NCI-H345 (cell line): ENCODE measurements around the gene GLMN.

Experiments
- DNase-seq: peaks from one replicate; lab custom pipeline; 2025; lab: John Stamatoyannopoulos, UW

GLMN gene

DNA sequence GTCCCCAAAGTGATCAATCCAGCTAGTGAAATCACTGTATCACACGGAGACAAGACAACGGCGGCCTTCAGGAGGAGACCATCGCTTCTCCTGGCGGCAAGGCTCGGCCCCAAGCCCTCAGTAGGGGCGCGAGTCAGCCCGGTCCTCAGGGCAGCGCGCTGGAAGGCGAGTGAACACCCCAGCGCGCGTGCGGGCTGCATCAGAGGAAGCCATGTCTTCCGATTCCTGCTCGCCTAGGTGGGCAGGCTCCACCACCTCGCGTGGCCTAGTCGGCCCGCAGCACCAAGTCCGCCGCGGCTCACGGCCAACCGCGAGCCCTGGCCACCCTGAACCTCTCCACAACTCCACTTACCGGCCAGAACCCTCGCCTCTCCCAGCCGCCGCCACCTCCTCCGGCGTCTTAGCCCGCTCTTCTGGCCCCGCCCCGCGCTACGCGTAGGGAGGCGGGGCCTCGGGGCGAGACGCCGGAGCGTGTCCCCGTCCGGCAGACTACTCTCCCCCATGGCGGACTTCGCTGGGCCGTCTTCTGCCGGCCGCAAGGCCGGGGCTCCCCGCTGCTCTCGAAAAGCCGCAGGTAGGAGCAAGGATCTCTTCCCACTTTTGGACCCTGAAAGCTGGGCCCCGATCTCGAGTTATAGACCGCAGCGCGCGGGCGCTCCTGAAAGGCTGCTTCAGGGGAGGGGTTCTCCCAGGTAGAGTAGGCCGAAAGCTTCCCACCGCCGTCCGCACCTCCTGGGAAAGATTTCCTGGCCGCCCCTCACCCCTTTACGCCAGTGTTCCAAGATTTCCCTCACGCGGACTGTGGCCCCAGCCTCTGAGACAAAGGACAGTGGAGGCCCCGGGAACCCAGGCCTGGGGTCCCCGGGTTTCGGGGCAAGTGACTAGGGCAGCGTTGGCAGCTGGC is at the start of gene GLMN, which contains the start of gene RPAP2:
Gene GLMN, minus strand, starts transcription at position 415 of the 904 bp plus-strand sequence. CDS start 988 bp downstream, outside the sequence.
Gene RPAP2, plus strand, starts transcription at position 487 of the 904 bp plus-strand sequence. Its CDS starts 15 bp downstream, at position 502.
- peak; percentile 88 for DNase-seq

- no peak for DNase-seq
Measured at GRCh38 chr1:92346866-92347640, 48.3 kb upstream of the GLMN start.

GRCh38 chr1:92343061-92343460 is 44.3 kb upstream of the GLMN start:
- no peak for DNase-seq

DNA sequence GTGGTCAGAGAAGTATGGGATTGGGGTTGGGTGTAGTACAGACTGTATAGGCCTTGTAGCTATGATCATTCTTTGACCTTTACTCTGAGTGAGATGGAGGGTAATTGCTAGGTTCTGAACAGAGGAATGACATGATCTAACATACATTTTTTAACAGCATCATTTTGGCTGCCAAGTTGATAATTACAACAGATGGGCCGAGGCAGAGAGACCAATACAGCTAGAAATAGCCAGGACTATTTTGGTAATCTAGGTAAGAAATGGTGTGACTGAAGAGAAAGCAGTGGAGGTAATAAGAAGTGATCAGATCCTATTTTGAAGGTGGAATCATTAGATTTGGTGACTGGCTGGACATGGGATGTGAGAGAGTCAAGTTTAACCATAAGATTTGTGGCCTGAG is 43.6 kb upstream of the GLMN start:
- DNase-seq = no peak

DNA sequence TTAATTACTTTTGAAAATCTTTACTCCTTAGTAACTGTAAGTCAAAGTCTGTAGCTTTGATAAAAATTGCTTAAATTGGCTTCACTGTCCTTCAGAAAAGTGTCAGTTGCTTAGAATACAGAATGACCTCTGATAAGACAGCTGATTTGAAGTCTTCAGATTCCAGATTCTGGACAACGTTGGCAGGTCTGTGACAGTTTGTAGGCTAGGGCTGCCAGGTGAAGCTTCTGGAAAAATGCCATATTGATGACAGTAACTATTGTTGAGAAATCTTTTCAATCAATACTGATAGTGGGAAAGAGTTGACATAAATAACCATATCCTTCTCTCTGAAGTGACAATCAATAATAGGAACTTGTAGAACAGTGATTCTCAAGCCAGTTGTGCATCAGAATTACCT is 41.4 kb upstream of the GLMN start:
- no peak for DNase-seq

- no peak for DNase-seq
Measured at GRCh38 chr1:92333668-92334067, 34.9 kb upstream of the GLMN start.

DNA sequence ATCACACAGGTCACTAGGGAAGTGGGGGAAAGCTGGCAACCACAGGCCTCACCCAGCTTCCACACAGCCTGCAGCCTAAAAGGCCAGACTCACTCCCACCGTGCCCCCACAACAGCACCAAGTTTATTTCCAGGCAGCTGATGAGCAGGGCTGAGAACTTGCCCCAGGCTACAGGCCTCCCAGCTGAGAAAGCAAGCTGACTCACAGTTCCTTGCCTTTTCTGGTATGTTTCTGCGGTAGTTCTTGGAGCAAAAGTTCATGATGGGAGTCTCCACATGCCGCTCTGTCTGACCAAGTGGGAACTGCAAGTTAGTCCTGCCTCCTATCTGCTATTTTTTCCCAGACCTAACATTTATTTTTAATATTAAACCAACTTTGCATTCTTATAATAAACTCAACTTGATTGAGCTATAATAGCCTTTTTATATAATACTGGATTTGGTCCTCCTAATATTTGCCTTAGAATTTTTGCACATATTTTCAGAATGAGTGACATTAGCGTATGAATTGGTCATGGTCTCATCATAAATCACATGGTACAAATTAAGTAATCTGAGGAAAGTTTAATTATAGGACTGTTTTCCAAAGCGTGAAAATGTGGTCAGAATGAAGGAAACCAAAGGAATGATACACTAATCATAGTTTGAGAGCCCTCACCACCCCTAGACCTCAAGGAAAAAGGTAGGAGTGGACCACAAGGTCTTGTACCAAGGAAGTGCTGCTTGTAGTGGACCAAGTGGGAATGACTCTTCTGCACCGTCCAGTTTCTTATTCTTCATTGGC is 30.8 kb upstream of the GLMN start:
- no peak for DNase-seq

GRCh38 chr1:92327794-92328193 is 29.0 kb upstream of the GLMN start:
- no peak for DNase-seq

DNA sequence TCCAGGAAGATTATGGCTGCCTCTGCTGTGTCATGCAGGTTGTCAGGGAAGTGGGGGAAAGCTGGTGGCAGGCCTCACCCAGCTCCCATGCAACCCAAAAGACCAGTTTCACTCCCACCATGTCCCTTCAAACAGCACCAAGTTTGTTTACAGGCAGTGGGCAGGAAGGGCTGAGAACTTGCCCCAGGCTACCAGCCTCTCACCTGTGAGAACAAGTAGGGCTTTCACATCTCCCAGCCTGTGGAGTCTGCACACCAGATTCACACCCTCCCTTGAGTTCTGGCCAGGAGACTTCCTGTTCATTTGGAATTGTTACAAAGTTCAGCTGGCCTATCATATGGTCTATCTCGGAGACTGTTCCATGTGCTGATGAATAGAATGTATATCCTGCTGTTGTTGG is 27.9 kb upstream of the GLMN start:
- DNase-seq = no peak

DNA sequence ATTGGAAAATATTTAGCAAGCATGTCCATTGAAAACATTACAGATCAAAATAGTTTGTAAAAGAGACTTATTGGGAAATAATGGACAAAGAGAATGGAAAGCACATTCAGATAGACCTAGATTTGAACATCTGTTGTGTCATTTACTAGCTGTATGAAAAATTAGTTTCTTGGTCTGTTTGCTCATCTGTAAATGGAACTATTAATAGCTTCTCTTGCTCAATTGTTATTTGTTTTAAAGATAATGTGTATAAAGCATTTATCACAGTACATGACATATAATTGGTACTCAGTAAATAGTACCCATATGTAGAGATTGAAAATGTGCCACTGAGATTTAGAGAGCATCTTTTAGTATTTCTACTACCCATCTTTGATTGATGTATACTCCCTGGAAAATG is 26.0 kb upstream of the GLMN start:
- no peak for DNase-seq

DNA sequence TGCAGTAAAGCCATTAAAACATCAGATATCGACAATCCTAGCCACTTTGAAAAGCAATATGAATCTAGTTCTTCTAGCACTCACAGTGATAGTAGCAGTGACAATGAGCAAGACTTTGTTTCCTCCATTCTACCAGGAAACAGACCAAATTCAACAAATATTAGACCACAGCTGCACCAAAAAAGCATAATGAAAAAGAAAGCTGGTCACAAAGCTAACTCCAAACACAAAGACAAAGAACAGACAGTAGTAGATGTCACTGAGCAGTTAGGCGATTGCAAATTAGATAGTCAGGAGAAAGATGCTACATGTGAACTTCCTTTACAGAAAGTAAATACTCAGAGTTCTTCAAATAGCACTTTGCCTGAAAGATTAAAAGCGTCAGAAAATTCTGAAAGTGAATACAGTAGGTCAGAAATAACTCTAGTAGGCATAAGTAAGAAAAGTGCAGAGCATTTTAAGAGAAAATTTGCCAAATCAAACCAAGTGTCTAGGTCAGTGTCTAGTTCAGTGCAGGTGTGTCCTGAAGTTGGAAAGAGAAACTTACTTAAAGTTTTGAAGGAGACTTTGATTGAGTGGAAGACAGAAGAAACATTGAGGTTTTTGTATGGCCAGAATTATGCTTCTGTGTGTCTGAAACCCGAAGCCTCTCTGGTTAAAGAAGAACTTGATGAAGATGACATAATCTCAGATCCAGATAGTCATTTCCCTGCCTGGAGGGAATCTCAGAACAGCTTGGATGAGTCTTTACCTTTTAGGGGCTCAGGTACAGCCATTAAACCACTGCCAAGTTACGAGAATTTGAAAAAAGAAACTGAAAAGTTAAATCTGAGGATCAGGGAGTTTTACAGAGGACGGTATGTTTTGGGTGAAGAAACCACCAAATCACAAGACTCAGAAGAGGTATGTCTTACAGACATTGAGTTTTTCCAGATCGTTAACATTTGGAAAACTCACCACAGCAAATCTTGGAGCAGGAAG is 25.0 kb upstream of the GLMN start:
- DNase-seq = no peak

DNA sequence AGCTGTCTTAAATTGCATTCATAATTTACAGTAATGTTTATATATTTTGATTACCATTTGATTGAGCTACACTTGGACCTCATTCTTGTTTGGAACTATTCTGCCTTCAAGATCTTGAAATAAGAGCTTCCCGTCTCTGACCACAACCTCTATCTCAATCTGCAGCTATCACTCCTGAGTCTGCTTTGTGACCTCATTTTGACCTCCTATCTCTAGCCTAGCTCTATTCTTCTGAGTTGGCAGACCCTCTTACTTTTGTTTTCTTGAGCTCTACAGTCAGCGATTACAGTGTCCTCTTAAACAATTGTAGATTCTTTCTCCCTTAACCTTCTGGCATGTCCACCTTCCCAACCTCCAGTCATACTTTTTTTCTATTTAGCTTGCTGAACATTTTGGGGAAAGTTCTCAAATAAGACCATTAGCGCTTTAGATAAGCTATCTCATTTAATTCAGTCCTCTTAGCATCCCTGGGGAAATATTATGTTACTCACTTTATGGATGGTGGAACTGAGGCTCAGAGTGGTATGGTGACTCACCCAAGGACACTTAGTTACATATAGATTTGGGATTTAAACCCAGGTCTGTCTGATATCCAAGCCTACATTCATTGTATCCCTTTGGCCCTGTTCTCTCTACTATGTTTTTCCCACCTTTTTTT is 19.2 kb upstream of the GLMN start:
- DNase-seq = no peak

GRCh38 chr1:92315766-92316599 is 17.2 kb upstream of the GLMN start:
- DNase-seq = no peak

- no peak for DNase-seq
Measured at GRCh38 chr1:92314024-92314423, 15.2 kb upstream of the GLMN start.

GRCh38 chr1:92310185-92310597 is 11.4 kb upstream of the GLMN start:
- DNase-seq = peak; percentile 25

- no peak for DNase-seq
Measured at GRCh38 chr1:92307980-92308379, 9.2 kb upstream of the GLMN start.

- DNase-seq = no peak
Measured at GRCh38 chr1:92306020-92306419, 7.2 kb upstream of the GLMN start.

DNA sequence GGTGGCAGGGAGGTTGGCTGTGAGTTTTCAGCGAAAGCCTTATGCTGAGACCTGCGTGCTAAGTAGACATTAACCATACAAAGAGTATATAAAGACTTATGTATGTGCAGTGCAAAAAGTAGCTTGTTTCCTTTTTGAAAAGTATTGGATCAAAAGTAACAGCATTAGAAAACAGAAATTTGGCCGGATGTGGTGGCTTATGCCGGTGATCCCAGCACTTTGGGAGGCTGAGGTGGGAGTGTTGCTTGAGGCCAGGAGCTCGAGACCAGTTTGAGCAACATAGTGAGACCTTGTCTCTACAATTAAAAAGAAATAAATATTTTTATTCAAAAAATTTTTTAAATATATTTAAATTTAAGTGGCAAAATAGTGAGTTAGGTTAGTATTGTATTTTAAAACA is 2.2 kb upstream of the GLMN start:
- no peak for DNase-seq

DNA sequence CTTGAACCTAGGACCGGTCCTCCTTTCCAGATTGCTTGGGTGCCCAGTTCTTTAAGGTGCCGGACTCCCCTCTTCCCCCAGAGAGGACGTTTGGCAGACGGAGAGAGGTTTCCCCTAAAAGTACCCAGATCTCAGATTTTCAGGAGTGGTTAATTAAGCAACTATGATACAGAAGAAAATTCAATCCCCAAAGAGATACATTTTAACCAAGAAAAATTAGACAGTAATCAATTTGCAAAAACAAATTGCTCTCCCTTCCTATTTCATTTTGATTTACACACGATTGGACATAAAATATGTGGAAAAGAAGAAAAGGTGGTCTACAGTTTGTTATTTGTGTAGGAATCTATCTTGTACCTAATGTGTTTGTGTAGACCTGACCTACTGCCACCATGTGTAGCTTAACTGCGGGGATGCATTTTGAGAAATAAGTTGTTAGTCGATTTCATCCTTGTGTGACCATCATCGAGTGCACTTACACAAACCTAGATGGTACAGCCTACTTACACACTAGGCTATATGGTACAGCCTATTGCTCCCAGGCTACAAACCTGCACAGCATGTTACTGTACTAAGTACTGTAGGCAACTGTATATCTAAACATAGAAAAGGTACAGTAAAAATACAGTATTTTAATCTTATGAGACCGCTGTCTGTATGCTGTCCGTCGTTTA is 827 bp upstream of the GLMN start:
- DNase-seq = peak; percentile 36
